Measurements from ENCODE around the gene CACNA1B.
"Not testable (repeated sequence)": the region's sequence is repeated elsewhere in the genome, so short reads cannot be mapped to it uniquely, and the experiment has no call there.

The CACNA1B gene

DNA sequence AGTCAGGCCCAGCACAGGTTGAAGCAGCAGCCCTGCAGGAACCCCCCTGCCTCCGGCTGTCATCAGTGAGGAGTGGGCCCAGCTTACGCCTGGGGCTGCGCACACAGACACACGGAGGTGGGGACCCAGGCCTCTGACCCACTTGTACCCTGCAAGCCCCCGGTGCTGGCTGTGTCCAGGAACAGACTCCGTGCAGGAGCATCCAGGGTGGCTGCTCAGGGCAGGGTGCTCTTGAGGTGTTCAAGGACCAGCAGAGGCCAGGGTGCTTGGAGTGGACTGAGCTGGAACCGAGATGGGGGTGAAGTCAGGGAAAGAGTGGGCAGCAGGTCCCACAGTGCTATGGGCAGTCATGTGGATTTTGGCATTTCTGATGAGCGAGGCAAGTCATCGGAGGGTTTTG lies 199.5 kb downstream of the CACNA1B start:
- DNase-seq, result no peak

DNA sequence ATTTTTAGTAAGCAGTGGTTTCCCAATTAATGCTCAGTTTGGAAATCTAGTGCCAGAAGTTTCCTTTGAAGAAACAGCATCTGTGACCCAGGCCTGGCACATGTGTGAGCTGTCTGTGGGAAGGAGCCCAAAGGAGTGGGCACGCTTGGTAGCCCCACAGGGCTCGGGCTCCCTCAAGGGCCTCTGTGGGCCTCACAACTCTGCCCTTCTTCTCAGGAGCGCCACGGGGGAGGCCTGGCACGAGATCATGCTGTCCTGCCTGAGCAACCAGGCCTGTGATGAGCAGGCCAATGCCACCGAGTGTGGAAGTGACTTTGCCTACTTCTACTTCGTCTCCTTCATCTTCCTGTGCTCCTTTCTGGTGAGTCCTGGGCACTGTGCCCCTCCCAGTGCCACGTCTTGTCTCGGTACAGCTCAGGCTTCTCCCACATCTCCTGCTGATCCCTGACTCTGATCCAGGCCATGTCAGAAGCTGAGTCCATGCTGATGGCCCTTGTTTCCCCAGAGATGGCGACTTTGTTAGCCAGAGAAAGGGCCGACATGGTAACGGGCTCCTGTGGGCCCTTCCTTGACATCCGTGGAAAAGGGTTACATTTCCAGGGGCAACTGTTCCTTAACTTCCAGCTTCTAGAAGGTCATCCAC lies 200.4 kb downstream of the CACNA1B start:
- DNase-seq, result no peak

DNA sequence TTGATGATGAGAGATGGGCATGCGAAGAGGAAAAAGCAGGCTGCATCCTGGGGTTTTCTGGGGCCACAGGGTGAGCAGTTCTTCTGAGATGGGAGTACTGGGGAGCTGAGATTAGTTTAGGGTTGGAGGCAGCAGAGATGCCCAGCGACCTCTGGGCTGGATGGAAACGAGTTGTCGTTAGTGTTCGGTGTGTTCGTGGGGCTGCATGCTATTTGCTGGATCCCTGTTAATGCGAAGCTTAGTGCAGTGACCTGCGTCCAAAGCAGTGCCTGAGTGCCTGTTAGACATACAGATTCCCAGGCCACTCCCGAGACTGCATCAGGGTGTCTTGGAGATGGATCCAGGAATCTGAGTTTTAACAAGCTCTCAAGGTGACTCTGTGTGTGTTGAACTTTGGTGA lies 201.3 kb downstream of the CACNA1B start:
- DNase-seq, result no peak

DNA sequence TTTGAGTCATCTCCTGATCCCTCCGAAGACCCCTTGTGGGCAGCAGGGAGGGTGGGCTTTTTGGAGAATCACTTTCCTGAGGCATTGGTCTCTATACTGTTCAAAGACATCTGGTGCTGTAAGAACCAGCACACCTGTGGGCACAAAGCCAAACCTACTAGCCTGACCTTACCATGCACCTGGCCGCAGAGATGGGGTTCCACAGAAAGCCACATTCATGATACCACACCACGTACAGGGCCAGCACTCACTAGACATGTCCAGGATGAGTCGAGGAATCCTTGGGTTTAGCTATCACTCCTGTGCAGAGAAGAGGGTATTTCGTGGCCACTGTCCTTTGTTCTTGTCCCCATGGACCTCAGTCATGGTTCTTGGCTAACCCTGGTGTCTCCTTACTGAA lies 203.4 kb downstream of the CACNA1B start:
- DNase-seq, result no peak

DNA sequence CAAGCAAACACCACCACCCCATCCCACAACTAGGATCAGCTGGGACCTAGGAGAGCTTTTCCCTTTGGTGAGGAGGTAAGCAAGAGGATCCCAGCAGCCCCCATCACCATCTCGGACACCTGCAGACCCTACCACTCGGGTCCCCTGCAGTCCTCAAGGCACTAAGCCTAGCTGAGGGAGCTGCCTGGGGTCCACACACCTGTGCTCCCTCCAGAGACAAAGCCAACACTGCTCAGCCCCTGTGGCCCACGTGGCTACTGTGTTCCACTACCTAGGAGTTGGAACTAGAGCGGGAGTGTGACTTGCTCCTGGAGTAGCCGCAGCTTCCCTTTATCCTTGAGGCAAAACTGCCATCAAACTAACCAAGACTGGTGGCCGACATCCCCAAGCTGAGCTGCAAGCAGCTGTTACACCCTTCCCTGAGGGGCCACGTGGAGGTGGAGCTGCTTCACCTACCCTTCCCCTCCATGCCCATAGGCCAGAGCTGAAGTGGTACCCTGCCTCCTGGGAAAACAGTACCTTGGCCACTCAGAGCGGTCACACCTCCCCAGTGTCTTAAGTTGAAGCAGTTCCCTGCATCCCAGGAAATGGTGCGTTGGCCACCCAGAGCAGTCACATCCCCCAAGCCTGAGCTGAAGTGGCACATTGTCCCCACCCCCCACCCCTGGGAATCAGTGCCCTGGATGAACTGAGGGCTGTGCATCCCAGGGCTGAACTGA lies 205.5 kb downstream of the CACNA1B start:
- DNase-seq, result no peak

DNA sequence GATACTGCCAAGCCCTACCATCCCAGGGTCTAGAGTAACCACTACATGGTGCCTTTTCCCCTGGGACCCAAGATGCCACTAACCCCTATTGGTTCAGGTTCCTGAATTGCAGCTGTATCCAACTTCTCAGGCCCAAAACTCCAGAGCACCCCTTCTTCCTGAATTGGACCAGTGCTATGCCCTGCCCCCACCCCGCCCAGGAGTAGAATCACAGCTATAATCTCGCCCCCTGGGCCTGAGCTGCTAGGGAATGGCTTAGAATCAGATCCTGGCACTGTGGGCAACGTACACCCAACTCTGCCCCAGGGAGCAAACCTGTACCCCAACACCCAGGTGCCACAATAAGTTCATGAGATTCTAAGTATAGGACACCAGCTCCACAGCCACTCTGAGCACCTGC lies 206.3 kb downstream of the CACNA1B start:
- DNase-seq, result no peak

DNA sequence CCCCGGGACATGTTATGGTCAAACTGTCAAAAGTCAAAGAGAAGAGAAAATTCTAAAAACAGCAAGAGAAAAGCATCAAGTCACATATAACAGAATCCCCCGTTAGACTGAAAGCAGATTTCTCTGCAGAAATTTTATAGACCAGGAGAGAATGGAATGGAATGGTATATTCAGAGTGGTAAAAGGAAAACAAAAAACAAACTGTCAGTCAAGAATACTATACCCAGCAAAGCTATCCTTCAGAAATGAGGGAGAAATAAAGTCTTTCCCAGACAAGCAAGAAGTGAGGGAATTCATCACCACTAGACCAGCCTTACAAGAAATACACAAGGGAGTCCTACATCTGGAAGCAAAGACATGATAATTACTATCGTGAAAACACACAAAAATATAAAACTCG lies 208.0 kb downstream of the CACNA1B start:
- DNase-seq, result no peak

DNA sequence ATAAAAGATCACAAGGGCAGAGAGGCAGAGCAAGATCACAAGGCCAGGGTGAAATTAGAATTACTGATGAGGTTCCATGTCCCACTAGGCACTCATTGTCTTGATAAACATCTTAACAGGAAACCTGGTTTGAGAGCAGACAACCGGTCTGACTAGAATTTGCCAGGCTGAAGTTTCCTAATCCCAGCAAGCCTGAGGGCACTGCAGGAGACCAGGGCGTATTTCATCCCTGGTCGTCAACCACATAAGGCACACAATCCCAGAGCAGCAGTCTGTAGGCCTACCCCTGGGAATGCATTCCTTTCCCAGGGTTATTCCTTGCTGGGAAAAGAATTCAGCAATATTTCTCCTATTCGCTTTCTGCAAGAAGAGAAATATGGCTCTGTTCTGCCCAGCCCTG lies 214.5 kb downstream of the CACNA1B start:
- DNase-seq, result not testable (repeated sequence)

DNA sequence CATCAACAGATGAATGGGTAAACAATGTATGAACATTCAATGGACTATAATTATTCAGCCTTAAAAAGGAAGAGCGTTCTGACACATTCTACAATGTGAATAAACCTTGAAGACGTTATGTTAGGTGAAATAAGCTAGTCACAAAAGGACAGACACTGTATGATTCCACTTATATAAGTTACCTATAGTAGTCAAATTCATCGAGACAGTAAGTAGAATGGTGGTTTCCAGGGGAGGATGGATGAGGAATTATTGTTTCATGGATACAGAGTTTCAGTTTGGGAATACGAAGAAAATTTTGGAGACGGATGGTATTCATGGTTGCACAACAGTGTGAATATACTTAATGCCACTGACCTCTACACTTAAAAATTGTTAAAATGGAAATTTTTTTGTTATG lies 216.4 kb downstream of the CACNA1B start:
- DNase-seq, result no peak

DNA sequence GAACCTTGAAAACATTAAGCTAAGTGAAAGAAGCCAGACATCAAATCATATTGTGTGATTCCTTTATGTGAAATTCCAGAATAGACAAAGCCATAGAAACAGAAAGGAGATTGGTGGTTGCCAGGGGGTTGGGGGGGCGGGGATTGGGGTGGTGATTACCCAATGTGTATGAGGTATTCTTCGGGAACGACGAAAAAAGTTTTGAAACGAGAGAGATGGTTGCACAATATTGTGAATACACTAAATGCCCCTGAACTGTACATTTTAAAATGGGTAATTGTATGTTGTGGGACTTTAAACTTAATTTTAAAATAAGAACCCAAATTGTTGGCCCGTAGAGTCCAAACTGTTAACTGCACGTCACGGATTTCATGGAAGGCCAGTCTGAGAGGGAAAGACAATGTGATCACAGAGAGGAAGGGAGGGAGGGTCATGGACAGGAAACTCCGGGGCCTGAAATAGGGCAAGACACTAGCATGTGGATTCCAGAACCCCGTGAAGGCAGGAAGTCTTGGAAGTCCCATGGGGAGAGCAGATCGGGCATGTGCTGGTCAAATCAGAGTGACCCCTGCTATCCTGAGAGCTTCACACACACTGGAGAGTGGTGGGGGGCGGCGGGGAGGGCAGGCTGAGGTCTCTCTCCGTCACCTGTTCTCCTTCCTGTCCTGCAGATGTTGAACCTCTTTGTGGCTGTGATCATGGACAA lies 218.4 kb downstream of the CACNA1B start:
- DNase-seq, result no peak

DNA sequence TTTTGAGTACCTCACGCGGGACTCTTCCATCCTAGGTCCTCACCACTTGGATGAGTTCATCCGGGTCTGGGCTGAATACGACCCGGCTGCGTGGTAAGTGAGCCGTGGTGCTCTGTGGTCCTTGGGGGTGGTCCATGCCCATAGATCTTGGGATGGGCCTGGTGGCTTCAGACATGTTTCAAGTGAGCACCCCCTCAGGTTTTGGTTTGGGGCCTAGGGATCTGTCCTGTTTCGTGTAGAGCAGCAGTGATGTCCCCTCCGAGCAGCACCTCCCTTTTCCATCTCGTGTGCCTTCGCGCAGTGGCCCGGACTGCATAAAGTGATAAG lies 218.9 kb downstream of the CACNA1B start:
- DNase-seq, result no peak

DNA sequence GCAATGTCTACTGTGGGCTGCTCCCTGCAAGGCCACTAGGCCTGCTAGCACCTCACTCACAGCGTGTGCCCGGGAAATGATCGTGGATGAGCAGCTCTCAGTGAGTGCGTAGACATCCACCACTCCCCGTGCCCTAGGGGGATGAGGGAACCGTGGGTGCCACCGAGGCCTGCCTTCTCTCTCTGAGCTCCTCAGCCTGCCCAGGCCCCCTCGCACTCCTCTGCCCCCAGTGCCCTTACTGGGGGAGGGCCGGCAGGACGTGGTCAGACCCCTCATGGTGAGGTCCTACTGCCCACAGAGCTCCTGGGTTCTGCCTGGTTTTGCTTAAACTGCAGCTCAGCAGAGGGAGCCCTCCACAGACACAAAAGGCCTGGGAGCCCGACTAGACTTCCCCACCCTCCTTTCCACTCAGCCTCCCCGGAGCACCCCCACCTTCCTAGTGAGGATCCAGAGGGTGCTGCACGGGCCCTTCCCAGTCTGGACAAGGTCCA lies 220.0 kb downstream of the CACNA1B start:
- DNase-seq, result no peak

DNA sequence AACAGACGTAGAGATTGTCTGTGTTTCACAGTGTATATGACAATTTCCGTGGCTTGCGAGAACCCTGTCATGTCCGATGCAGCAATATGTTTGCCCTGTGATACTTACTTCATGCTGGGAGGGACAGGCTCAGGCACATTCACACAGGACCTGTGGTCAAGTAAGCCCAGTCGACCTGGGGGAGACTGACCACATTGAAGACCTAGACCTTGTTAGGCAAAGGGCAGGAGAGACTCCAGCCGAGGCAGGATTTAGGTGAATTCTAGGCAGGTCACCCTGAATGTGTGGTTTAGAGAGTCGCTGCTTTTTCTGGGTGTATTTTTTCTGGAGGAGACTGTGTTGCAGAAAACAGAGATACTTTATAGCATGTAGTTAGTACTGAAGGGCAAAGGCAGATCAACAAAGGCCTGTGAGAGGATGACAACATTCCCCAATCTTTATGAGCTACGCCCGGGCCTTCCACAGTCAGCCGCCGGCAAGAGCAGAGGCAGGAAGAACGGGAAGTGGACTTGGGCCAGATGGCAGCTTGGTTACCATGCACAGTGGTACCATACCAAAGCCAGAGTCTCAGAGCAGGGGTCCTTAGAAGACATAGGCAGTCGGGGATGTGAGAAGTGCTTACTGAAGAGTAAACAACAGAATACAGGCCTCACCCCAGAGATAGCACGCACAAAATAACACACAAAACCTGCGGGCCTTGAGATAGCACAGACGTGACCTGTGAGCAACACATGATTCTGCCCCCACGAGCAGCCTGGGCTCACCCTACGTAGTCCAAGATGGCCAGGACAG lies 220.7 kb downstream of the CACNA1B start:
- DNase-seq, result no peak

DNA sequence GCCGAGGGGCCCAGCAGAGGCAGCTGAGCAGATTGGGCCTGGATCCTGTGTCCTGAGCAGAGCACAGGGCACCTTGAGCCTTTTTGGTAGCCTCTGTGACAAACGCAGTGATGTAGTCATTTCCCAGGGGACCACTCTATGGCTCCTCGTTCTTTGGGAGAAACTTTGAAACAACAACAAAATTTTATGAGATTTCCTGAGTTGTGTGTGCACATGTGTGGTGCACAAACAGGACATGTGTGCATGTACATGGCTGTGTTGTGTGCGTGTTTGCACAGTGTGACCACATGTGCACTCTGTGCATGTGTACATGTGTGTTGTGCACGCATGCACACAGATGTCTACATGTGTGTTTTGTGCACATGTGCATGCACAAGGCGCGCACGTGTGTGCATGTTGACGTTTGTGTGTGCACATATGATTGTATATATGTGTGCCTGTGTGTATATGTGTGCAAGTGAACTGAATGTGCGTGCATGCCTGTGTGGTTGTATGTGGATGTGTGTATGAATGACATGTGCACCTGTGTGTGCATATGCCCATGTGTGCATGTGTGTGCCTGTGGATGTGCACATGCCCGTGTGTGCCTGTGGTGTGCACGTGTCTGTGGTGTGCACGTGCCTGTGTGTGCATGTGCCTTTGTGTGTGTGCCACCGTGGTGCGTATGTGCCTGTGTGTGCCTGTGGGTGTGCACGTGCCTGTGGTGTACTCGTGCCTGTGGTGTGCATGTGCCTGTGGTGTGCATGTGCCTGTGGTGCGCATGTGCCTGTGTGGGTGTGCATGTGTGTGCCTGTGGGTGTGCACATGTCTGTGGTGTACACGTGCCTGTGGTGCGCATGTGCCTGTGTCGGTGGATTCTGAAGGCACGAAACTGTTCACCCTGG lies 221.6 kb downstream of the CACNA1B start:
- DNase-seq, result no peak

DNA sequence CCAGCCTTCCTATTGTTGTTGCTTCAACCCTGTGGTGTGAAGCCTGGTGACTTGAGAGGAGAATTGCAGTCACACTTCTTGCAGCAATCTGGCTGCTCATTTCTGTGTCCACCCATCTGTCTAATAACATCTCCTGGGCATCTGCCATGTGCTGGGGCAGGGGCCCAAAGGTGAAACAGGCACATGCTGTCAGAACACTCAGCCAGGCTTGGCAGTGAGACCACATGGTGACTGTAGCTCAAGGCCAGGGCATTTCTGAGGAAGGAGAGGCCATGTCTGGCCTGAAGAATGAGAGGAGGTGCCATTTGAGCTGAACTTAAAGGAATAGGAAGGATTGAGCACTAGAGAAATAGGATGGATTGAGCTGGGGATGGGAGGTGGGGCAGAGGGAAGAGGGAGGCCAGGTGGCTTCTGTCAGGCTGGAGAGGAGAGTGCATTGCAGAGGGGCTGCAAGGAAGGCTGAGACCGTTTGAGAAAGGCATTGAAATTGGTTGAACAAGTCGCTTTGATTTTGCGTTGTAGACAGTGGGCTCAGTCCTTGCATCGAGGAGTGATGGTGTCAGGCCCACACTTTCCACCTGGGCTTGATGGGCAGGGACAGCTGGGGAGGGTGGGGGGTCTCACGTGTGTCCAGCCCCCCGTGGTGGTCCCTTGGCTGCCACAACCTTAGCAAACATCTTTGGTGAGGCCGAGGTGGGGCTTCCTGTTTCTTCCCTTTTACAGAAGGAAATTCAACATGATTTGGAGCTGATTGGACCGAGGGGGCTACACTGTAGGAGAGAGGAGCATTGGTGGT lies 222.4 kb downstream of the CACNA1B start:
- DNase-seq, result no peak

DNA sequence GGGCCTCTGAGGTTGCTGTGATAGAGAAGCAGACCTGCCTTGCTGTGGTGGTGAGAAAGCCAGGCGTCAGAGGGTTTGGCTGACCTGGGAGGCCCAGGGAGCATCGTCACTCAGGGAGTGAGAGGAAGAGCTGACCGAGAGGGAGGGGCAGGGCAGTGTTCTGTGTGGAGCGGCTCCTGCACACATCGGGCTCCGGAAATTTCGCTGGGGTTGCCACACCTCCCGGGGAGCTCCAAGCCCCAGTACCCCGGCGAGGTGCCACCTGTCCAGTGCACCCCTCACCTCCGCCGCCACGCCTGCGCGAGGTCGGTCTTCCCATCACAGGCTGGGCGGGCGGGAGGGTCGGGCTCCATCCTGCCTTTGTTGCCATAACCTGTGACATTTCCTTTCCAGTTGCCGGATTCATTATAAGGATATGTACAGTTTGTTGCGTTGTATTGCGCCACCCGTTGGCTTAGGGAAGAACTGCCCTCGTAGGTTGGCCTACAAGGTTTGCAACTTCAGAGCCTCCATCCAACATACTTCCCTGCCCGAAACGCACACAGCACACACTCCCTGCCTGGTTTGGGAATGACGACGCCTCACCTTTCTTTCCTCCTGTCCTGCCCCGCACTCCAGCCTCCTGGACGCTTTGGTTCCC lies 223.2 kb downstream of the CACNA1B start:
- no peak for DNase-seq

DNA sequence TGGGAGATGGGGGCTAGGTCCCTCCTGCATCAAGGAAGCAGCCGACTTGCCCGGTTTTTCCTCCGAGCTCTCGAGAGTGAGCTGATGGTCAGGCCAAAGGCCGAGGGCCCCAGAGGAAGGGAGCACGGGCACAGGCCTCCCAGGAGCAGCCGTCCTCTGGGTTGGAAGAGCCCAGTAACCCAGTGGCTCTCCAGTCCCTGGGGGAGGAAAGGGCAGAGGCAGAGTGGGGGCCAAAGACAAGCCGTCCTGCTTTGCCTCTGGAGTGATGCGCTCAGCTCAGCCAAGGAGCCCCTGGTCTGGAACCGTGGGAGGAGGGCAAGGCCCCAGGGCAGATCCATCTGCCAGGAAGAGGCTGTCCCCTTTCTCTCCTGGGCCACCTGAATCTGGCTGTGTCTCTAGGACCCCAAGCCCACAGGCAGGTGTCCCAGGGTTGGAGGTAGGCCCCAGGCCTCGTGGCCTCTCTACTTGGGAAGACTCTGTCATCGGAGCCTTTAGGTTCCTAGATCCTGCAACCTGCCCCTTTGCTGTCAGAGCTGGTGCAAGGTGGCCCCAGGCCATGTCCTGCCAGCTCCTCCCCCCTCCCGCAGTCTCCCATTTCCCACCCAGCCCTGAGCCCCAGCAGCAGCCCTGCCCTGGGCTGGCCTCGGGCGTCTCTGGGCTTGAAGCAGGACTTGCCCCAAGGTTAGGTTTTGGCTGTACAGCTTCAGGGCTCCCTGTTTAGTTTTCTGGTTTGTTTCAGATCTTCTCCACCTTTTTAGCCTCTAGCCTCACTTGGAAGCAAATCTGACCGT lies 224.1 kb downstream of the CACNA1B start:
- DNase-seq, result no peak

DNA sequence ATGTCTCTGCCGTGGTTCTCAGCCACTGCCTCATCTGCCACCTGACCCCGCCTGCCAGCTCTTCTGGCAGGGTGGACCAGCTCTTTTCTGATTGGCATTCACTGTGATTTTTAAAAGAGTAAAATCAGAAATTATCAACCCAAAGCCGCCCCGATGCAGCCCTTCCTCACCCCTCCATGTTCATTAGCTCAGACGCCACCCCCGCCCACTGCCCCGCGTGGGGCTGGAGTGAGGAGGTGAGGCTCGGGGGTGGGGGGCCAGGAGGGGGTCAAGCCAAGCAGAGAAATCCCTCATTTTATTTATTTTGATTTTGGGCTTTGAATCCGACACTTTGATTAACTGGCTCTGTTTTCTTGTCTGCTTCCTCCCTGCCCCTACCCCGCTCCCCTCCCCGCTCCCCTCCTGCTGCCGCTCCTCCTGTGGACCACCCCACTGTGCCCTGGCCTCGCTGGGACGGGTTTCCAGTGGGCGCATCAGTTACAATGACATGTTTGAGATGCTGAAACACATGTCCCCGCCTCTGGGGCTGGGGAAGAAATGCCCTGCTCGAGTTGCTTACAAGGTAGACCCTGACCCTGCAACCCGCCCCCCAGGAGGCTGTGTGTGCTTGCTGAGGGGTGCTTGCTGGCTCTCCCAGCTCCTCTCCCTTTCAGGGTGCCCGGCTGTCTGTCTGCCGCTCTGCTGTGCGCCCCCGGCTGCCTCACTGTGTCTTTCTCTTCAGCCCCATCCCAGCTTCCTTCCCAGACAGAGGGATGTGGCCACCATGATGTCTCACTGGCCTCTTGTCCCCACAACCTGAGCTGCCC lies 224.9 kb downstream of the CACNA1B start:
- no peak for DNase-seq
